K562 (cell line): ENCODE measurements around the gene CAPN5. TPM values are rescaled to one million over a fixed set of nuclear protein-coding genes. Genes with fewer than 3 reads are reported as not detected.

ENCODE experiments used
- ATAC-seq: fragments of 200-7000 bp; cut with Tn5 transposase; 3 replicates; pipeline ENCODE4 v1.9.1; 2020; ENCODE audit warnings: moderate library complexity
- BruUV-seq: library from RNA; stranded (reverse); fragments of 400-500 nt; replicated peaks from 2 replicates; lab custom pipeline; 2021; lab: Mats Ljungman, UMichigan
- CTCF ChIA-PET: fragments of 300-600 bp; formaldehyde crosslinking; extraction: SDS; loops from one replicate; lab custom pipeline; 2021; ENCODE audit warnings: low intra/inter-chr PET ratio; lab: Yijun Ruan, JAX
- POLR2A ChIA-PET: fragments of 300-600, 350-650 bp; sonication (Branson Sonifier 250); formaldehyde crosslinking; extraction: SDS; loops from one replicate; lab custom pipeline; 2021; ENCODE audit warnings: antibody characterized with exemption, inconsistent platforms; lab: Yijun Ruan, JAX
- DNase-seq, 4 experiments: peaks; one replicate each; pipeline versions ENCODE4 v3.0.0 to v3.0.0-alpha.2; 2011 to 2018; ENCODE audit warnings: low spot score in 3 of 4, mixed read lengths in 3 of 4; ENCODE audit errors: extremely low read depth in 1 of 4
- FAIRE-seq: peaks from 2 replicates; lab custom pipeline; 2011; peaks lifted over from hg19 to GRCh38; lab: Jason Lieb, UNC
- H2AFZ ChIP-seq: 2 replicates; pipeline ENCODE4 v1.6.0; 2011; ENCODE audit warnings: low read depth, low read length, control low read depth, inconsistent platforms
- H3K27ac ChIP-seq: fragments of 200-600 bp; 3 replicates; pipeline ENCODE4 v1.8.0; 2011; ENCODE audit warnings: low read depth, mild to moderate bottlenecking, control low read depth, inconsistent platforms, low read length, moderate library complexity, mixed read lengths; ENCODE audit errors: extremely low read depth
- H3K27me3 ChIP-seq, 2 experiments: fragments of 300-600 bp in 1 of 2; 2 replicates in 1 of 2; 3 replicates in 1 of 2; pipeline versions ENCODE4 v1.6.0 to v1.8.0; 2011; ENCODE audit warnings: inconsistent platforms in 2 of 2, low read length in 2 of 2, mild to moderate bottlenecking in 1 of 2, mixed read lengths in 1 of 2, moderate library complexity in 1 of 2; ENCODE audit not compliant: control insufficient read depth in 2 of 2, insufficient read depth in 2 of 2
- H3K36me3 ChIP-seq: fragments of 300-600 bp; 3 replicates; pipeline ENCODE4 v1.8.0; 2011; ENCODE audit warnings: mild to moderate bottlenecking, low read length, inconsistent platforms; ENCODE audit not compliant: control insufficient read depth, insufficient read depth
- H3K4me1 ChIP-seq, 2 experiments: fragments of 200-600 bp in 1 of 2; replicated peaks in 1 of 2; 2 replicates in 1 of 2; 3 replicates in 1 of 2; pipeline versions ENCODE4 v1.5.1 to v1.8.0; 2011; ENCODE audit warnings: inconsistent platforms in 2 of 2, low read length in 2 of 2, mild to moderate bottlenecking in 1 of 2, mixed read lengths in 1 of 2, moderate library complexity in 1 of 2; ENCODE audit not compliant: control insufficient read depth in 2 of 2, insufficient read depth in 2 of 2
- H3K4me2 ChIP-seq: 2 replicates; pipeline ENCODE4 v1.6.1; 2011; ENCODE audit warnings: low read length, control low read depth, inconsistent platforms, mixed read lengths; ENCODE audit not compliant: insufficient read depth
- H3K4me3 ChIP-seq: fragments of 200-600 bp; sonication (generic), shearing (Covaris generic); 2 replicates; pipeline ENCODE4 v1.5.1; 2016; ENCODE audit warnings: control low read depth, inconsistent platforms
- H3K79me2 ChIP-seq: fragments of 200-600 bp; 3 replicates; pipeline ENCODE4 v1.8.0; 2011; ENCODE audit warnings: low read length, inconsistent platforms; ENCODE audit not compliant: control insufficient read depth, insufficient read depth
- H3K9ac ChIP-seq, 2 experiments: 2 replicates each; pipeline versions ENCODE4 v1.6.0 to v1.6.1; 2011; ENCODE audit warnings: low read depth in 2 of 2, low read length in 2 of 2, control low read depth in 1 of 2, inconsistent platforms in 1 of 2, mild to moderate bottlenecking in 1 of 2, mixed read lengths in 1 of 2; ENCODE audit not compliant: insufficient read depth in 1 of 2
- H3K9me1 ChIP-seq: one replicate; pipeline ENCODE4 v1.6.0; 2011; ENCODE audit warnings: inconsistent platforms, mild to moderate bottlenecking, low read length, moderate library complexity; ENCODE audit not compliant: control insufficient read depth, insufficient read depth
- H3K9me3 ChIP-seq: replicated peaks from 2 replicates; pipeline ENCODE4 v1.5.1; 2011; ENCODE audit warnings: low read depth, low read length, inconsistent platforms; ENCODE audit not compliant: control insufficient read depth, insufficient read depth
- H4K20me1 ChIP-seq: replicated peaks from 2 replicates; pipeline ENCODE4 v1.6.1; 2011; ENCODE audit warnings: low read length, inconsistent platforms, mixed read lengths; ENCODE audit not compliant: control insufficient read depth, insufficient read depth
- FOXK2 ChIP-seq, 2 experiments: fragments of 450-650 bp; IDR thresholded peaks in 1 of 2; conservative IDR thresholded peaks in 1 of 2; 2 replicates each; pipeline ENCODE4 v1.6.1; 2016; ENCODE audit warnings: low read depth in 2 of 2, mild to moderate bottlenecking in 1 of 2
- KDM4B ChIP-seq, 2 experiments: fragments of 450-650 bp in 1 of 2; sonication (generic) in 1 of 2; IDR thresholded peaks; 2 replicates each; pipeline ENCODE4 v1.6.1; 2016 to 2017; ENCODE audit warnings: borderline replicate concordance in 2 of 2, antibody characterized with exemption in 1 of 2, low read depth in 1 of 2, mild to moderate bottlenecking in 1 of 2
- SETDB1 ChIP-seq: IDR thresholded peaks from one replicate; pipeline ENCODE4 v1.6.1; 2012; ENCODE audit warnings: low read length, control low read depth, inconsistent platforms
- ZNF146 ChIP-seq: IDR thresholded peaks from one replicate; pipeline ENCODE4 v1.6.1; 2018; ENCODE audit warnings: missing compliant biosample characterization; ENCODE audit not compliant: unreplicated experiment
- ZNF77 ChIP-seq: fragments of 250-450 bp; sonication (Bioruptor Pico); IDR thresholded peaks from 2 replicates; pipeline ENCODE4 v1.5.0; 2020
- WGBS: fragments of 100-300 bp; shearing (Covaris generic); methylation state at CpG from one replicate; pipeline ENCODE4 v1.1.6; 2016; ENCODE audit warnings: low coverage, mixed read lengths; ENCODE audit not compliant: insufficient coverage; ENCODE audit errors: missing lambda C conversion rate; 5-methylcytosine and 5-hydroxymethylcytosine counted together
- in situ Hi-C: fragments of 300-500 bp; cut with MboI; formaldehyde crosslinking; loops from 4 replicates; pipeline ENCODE4 v1.15.0; 2018; ENCODE audit warnings: inconsistent platforms, mixed read lengths
- intact Hi-C: fragments of 100-400 bp; cut with micrococcal nuclease; formaldehyde crosslinking; loops from 2 replicates; pipeline ENCODE4 v1.14.2; 2022
- polyA plus RNA-seq, 8 experiments: library from polyadenylated mRNA; depleted of rRNA in 4 of 8; stranded (reverse) in 5 of 8; unstranded in 3 of 8; fragments of >200 nt; fragmentation: Nextera tagmentation in 2 of 8; fragmentation: Illumina TruSeq in 1 of 8; extraction: Ambion mirVana in 2 of 8; extraction: Trizol in 1 of 8; gene quantifications; 2 replicates each; pipeline versions ENCODE4 v1.2.1 to v1.2.3, GENCODE V29; 2011 to 2014; ENCODE audit warnings: inconsistent platforms in 1 of 8, missing spikeins in 1 of 8
- total RNA-seq, 7 experiments: library from RNA; depleted of rRNA in 6 of 7; stranded (reverse); fragments of >200 nt in 6 of 7; fragmentation: Illumina TruSeq in 2 of 7; extraction: Trizol in 2 of 7; gene quantifications; 2 replicates each; pipeline versions ENCODE4 v1.2.1 to v1.2.3, GENCODE V29; 2011 to 2021; ENCODE audit warnings: low replicate concordance in 1 of 7

The CAPN5 gene
- total and polyA plus RNA-seq, 9 of the 15 experiments (the other 6 are each of a cell fraction or from before 2014, with no cell fraction given): 0.04 to 0.44 (median 0.14) TPM; not detected in 2

DNA sequence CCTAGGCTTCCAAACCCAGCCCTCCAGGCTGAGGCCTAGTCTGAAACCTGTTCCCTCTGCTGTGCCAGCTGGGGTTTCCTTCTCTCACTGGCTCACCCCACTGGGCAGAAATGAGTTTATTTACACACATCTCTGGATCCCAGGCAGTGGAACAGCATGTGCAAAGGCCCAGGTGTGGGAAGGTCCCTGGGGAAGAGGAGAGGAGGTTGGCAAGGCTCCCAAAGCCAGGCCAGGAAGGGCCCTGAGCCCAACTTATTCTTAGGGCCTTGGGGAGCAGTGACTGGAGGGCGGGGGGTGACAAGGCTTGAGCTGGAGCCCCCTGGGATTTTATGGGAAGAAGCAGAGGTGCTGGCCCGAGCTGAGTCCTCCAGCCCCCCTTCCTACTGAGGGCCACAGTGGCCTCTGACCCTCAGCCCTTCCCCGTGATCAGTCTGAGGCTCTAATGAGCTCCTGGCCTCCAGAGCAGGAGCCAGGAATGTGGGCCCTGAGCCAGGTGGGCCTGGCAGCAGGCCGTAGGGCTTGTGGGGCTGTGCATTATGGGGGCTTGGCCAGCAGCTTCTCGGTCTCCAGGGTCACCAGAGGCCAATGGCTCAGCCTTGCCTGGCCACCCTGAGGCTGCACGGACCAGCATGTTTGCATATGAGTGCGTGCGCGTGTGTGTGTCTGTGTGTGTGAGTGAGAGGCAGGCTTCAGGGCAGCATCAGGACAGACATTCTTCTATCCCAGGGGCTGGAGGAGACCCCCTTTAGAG, 64.2 kb downstream of the CAPN5 start:
- Histone ChIP-seq H3K27ac (no peak overlapping the region), H3K9ac (peak overlapping the region in 1 of 2 experiments; percentile 39; a peak in 1 of 4 replicates), H3K4me2 (no peak overlapping the region), H3K4me1 (peaks cover 0 to 20% of the 10 kb centered on the region in 2 experiments; a peak in 2 of 5 replicates), H4K20me1 (peaks cover 16% of the 10 kb centered on the region; the same call in 1 of the 2 replicates), H3K9me3 (no peaks in the 10 kb centered on the region), H3K79me2 (no peaks in the 10 kb centered on the region), H3K36me3 (no peaks in the 10 kb centered on the region), H3K9me1 (no peaks in the 10 kb centered on the region), H2AFZ (no peak overlapping the region), H3K27me3 (peaks cover 0 to 27% of the 10 kb centered on the region in 2 experiments; a peak in 3 of 5 replicates)
- FAIRE-seq (no peak), ATAC-seq (no peak), DNase-seq (no peak)
- no TSS peak for BruUV-seq
- intact Hi-C loops: no loop called here
- ChIA-PET POLR2A (interaction anchor here (0.6 to 1.8 kb wide), 3 partner anchors 9 to 58 kb away, joined by 3 to 5 read pairs (median 3); no protein-coding TSS in a partner anchor), CTCF (no interaction called here)
- in situ Hi-C loops: no loop called here
- WGBS: 36% methylated on average over 9 of the region's 9 CpGs
- TF ChIP-seq KDM4B (IDR thresholded peaks at IDR 0.05; ENCODE audit: borderline replicate concordance in 2 of 2, low read depth in 1 of 2) (no peak), FOXK2 (conservative IDR thresholded peaks at IDR 0.05 in 1 of 2, IDR thresholded peaks at IDR 0.05 in 1 of 2; ENCODE audit: low read depth in 2 of 2) (no peak), ZNF146 (CRISPR knock-in tag) (no peak), SETDB1 (no peak), ZNF77 (no peak)
- TF ChIP-seq, all 486 proteins: peak for 0
- H3K4me3 ChIP-seq: no peak overlapping the region
